CD4-positive, alpha-beta T cell treated with Interferon alpha-2 for 1 hour (primary cell): ENCODE measurements around the gene FGD3.
"Not testable (repeated sequence)": the region's sequence is repeated elsewhere in the genome, so short reads cannot be mapped to it uniquely, and the experiment has no call there.

Experiments
- DNase-seq, 2 donors: peaks; one replicate each; pipeline ENCODE4 v3.0.0-alpha.2; 2020 to 2022

Gene FGD3

DNA sequence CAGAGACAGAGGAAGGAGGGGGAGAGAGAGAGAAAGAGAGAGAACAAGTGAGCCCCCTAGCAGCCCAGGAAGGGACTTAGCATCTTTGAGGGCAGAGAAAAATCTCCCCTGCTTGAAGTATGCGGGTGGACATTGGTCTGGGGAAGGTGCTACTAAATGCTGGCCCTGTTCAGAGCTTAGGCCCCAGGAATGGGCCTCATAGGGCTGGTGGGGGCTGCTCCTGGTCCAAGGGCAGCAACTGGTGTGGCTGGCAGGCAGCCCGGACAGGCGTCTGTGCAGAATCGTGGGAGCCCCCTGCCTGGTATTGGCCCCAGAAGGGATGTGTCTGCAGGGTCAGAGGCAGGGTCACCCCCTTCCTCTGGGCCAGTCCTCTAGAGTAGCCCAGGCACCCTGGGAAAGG, 63.4 kb downstream of the FGD3 start:
- no peak for DNase-seq

DNA sequence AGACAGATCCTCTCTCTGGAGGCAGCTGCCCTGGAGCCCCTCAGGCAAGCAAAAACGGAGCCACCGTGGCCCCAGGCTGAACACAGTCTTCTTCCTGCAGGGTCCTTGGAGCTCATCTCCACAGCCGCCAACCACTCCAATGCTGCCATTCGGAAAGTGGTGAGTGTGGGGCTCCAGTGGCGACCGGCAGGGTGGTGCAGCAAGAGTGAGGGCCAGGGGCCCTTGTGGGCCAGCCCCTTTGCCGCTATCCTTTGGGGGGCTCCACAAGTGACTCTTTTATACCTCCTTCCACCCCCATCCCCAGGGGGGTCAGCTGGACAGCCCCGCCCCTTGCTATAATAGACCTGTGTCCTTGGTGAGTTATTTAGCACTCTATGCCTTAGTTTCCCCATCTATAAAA, 63.8 kb downstream of the FGD3 start:
- no peak for DNase-seq

DNA sequence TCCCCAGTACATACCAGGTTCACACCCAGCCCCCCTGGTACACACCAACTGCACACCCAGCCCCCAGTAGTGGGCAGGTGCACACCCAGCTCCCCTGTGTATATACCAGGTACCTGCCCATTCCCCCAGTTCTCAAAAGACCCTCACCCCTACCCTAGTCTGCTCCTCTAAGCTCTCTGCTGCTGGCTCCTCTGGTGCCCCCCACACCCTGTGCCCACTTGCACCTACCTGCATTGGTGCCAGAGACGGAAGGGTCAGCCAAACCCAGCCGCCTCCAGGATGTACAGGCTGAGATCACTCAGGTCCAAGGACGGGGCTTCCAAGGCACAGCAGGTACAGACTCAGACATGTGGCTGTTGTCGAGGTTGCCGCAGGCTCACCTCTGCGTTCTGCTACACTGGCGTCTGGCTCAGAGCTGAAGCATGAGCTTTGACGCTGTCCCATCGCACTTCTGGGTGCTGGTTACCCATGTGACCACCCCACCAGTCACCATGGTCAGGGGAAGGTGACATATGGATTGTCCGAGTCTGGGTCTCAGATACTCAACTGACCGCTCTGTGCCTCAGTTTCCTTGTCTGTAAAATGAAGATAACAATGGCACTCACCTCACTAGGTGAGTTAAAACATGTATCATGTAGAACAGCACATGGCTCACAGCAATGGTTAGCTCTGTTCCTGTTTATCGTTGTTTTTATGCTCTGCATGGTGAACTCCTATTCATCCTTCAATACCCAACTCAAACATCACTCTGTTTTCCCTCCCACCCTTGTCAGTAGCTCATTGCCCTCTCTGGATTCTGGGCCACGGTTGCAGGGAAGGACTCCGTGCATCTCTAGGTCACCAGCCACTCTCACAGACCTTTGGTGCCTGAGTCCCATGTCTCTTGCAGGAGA, 65.9 kb downstream of the FGD3 start:
- no peak for DNase-seq

DNA sequence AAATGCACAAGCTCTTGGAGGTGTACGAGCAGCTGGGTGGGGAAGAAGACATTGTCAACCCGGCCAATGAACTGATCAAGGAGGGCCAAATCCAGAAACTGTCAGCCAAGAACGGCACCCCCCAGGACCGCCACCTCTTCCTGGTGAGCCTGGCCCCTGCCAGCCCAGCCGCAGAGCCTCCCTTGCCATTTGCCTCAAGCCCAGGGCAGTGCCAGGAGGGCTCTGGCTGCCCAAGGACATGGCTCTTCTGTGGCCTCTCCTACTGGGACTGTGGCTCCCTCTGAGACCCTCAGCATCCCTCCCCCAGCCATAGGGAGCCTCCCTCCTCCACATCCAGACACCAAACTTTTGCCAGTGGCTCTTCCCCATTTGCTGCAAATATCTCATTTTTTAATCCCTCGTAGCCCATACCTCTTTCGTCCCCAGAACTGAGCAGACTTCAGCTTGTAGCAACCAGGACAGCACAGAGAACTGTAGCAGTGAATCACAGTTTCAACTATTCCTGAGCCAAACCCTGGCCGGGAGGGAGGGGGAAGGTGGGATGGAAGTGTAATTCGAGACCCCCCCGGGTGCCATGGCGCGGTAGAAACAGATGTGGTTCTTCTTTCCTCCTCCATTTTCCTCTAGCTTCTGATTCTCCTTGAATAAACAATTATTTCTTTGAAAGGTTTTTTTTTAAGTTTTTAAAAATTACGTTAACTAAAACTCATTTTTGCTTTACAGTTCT, 66.7 kb downstream of the FGD3 start:
- no peak for DNase-seq

DNA sequence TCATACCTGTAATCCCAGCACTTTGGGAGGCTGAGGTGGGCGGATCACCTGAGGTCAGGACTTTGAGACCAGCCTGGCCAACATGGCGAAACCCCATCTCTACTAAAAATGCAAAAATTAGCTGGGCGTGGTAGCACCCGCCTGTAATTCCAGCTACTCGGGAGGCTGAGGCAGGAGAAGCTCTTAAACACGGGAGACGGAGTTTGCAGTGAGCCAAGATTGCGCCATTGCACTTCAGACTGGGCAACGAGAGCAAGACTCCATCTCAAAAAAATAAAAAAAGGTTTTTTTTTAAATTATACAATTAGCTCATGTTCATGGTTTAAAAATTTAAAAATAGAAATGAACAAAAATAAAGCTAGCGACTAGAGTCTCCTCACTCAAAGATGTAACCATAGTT, 67.9 kb downstream of the FGD3 start:
- not testable (repeated sequence) for DNase-seq

DNA sequence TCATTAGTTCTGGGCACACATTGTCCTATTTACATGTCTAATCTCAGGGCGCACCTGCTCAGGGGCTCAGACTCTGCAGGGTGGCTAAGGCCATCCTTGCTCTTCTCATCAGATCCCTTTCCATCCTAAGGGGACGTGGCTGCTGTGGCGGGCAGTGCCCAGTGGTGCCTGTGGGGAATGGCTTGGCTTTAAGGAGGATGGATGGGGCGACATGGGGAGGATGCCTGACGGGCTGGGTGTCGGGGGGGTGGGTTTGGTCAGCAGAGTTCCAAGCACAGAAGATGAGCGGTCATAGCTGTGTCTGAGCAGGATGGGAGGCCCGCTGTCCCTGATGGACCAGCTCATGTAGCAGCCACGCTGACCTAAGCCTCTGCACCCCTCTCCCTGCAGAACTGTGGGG, 70.3 kb downstream of the FGD3 start:
- DNase-seq = no peak

DNA sequence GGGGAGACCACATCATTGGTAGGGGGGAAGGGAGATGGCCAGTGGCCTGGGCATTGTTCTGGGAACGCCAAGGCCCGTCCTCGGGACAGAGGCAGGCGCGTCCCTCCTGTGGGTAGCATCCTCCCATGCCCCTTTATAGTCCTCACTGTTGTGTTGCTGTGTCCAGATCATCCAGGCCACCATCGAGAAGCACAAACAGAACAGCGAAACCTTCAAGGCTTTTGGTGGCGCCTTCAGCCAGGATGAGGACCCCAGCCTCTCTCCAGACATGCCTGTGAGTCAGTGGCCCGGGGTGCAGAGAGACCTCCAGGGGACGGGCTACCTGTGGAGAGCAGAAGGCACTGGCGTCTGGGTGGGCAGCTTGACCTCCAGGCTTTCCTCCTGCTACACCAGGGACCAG, 72.8 kb downstream of the FGD3 start:
- DNase-seq = no peak

DNA sequence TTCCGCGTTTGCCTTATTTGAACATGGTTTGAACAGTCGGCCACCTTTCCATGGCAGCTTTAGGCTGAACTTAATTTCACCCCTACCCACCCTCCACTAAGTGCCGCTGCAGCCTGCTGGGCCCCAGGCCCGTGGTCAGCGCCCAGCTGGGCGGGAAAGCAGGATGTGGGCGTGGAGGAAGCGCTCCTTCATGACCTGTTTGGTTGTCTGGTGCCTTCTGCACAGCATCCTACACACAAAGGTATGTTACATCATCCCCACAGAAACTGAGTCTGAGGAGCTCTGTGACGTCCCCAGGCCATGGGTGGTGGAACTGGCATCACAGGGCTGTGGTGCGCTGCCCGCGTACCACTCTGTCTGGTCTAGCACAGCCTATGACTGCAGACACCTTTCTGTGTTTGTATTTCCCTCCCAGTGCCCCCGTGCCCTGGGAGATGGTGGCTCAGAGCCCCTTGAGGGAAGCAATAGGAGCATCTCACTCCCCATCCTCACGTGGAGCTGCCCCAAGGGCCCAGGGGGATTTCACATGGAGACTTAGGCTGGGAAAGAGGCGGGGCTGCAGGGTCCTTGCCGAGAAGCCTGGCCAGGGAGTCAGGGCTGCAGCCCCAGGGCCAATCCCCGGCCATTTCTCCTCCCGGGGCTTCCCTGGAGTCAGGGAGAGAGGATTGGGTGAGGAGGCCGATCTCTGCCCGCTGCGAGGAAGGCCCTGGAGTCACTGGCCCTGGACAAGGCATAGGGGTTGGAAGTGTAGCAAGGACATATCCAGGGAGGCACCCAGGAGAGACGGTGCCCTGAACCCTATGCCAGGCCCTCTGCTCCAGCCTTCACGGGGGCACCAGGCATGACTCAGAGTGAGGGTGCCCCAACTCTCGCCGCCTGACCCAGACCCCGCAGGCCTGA, 73.7 kb downstream of the FGD3 start:
- peak; percentile 40 to 58 for DNase-seq

DNA sequence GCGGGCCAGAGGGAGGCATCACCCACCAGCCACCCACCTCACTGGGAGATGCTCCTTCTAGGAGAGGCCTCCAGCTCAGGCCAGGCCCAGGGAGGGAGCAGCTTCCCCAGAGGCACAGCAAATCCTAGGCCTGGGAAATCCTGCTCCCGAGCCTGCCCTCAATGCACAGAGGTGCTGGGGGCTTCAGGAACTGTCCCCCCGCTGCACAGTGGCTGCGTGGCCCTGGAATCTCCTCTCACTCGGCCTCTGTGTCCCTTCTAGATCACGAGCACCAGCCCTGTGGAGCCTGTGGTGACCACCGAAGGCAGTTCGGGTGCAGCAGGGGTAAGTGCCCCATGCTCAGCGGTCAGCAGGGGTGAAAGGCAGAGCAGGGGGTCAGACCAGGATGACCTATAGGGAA, 74.7 kb downstream of the FGD3 start:
- no peak for DNase-seq

DNA sequence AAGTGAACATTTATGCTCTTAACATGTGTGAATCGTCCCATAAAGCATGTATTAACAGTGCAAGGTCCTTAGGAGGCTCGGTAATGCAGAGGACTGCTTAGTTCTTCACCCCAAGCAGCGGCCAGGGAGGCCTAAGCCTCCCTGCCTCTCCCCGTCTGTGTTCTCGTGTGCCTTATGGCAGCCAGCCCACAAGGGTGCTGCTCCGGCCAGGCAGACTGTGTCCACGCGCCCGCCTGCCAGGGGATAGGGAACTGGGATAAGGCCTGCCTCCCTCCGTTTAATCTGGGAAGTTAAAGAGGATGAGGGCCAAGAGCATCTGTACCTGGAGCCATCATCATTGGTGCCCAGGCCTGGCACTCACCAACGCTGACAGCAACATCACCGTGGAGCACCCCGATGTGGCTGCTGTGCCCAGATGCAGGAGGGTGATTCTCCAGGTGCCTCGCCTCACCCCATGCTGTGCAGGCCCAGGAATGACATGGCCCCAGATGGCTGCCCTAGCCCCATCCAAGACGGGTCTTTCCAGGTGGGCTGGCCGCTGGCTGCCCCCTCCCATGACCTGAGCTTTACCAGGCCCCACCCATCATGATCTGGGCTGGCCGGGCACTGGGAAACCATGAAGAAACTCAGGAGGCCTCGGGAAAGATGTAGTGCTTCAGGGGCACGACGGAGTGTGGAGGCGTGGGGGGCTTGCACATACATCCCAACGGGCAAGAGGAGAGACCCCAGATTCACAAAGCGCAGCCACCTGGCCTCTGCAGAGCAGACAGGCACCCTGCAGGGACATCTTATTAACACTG, 75.6 kb downstream of the FGD3 start:
- DNase-seq = no peak

DNA sequence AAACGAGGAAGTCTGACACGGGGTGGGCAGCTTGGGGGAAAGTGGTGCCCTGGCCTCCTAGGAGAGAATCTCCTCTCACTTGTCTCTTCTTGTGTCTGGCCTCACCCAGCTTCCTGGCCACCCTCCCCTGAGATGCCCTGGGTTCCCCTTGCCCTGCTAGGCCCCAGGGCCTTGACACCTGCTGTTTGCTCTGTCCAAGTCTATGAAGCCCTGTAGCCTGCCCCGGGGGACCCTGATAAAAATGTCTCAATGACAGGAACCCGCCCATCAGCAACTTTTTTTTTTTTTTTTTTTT, 76.1 kb downstream of the FGD3 start:
- DNase-seq = no peak

DNA sequence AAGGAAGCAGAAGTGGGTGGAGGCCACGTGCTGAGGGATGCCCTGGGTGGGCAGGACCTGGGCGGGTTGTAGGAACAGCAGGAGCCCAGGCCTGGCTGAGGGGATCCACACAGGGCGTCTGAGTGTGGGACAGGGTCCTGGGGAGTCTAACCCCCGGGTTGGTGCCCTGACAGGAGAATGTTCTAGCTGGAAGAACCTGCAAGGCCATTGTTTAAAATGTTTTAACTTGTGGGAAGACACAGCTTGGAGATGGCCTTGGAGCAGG, 77.3 kb downstream of the FGD3 start:
- DNase-seq = no peak

DNA sequence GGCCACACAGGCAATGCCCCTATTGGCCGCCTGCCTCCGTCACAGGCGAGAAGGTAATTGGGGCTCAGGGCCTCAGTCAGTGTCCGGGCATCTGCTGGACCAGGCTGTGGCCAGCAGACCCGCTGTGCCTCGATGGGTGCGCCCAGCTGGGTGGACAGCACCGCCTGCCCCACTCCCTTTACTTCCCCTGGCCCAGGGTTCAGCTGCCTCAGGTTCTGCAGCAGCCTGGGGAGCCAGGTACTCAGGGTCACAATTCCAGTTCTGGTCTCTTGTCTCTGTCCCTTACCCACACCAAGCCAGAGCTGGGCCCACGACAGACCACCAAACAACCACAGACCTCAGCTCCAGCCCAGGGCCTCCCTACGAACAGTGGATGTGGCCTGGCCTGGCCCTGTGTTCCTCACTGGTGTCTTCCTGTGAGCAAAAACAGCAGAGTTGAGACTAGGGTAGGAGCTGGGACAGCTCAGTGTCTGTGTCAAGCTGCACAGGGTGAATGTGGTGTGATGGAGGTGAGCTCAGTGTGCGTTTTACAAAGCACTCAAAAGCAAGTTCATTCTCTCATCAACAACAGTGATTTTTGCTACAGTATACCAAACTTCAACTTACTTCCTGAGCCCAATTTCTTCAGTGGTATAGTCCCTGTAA, 77.8 kb downstream of the FGD3 start:
- no peak for DNase-seq

DNA sequence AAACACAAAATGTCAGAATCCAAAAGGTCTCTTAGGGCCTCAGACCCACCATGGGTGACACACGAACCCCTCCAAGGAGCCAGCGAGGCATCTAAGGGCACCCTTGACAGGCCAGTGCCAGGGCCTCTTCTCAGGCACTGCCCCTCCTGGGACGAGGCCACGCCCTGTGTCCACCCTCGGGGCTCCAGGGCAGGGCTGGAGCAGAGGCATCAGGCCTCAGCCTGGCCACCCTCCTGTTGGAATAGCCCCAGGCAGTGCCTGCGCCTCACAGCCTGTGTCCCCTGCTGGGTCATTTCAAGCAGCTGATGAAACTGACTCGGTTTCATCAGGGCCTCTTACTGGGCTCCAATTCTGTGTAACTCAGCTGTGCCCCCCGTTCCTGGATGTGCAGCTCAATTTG, 78.4 kb downstream of the FGD3 start:
- no peak for DNase-seq

DNA sequence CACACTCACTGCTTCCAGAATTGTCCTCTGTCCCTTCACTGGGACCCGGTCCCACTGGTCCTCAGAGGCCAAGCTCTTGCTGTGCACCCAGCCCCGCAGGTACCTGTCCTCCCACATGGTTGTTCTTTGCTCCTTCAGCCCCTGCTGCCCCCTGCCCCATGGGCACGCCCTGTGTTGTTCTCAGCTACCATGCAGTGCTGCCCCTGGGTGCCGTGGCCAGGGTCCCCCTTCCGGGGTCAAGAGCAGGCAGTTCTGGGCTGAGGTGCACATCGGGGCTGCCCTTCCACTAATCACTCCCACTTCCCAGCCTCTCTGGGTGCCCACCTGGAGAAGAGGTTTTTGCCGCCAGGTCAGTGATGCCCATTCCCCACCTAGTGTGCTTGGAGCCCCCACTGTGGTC, 79.3 kb downstream of the FGD3 start:
- no peak for DNase-seq

DNA sequence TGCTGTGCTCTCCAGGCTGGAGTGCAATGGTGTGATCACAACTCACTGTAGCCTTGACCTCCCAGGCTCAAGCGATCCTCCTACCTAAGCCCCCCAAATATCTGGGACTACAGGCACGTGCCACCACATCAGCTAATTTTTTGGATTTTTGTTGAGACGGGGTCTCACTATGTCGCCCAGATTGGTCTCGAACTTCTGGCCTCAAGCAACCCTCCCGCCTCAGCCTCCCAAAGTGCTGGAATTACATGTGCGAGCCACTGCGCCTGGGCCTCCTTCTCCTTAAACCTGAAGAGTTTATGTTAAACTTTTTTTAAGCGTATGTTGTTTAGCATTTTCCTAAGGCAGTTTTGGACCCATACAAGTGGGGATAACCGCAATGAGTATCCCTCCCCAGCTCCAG, 80.4 kb downstream of the FGD3 start:
- DNase-seq = no peak

DNA sequence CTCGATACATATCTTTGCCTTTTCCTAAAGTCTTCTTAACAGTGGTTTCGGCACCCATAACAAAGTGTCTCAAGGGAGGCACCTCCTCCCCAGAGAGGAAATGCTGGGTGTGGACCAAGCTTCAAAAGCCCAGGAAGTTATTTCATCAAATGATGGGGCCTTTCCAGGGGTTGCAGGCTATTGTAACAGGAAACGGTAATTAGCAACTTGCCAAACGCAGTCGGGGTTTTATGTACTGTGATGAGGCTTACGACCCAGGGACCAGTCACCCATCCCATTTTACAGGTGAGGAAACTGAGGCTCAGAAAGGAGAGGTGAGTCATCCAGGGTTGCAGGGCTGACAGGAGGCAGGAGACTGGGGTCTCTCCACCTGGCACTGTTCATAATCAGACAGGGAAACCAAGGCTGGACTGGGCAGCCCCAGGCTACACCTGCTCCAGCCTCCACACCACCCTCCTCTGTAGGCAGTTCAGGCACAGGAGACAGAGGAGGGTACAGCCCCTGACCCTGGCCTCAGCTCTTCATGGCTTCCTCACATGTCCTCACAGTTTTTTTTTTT, 81.2 kb downstream of the FGD3 start:
- DNase-seq = peak; percentile 76 to 87

DNA sequence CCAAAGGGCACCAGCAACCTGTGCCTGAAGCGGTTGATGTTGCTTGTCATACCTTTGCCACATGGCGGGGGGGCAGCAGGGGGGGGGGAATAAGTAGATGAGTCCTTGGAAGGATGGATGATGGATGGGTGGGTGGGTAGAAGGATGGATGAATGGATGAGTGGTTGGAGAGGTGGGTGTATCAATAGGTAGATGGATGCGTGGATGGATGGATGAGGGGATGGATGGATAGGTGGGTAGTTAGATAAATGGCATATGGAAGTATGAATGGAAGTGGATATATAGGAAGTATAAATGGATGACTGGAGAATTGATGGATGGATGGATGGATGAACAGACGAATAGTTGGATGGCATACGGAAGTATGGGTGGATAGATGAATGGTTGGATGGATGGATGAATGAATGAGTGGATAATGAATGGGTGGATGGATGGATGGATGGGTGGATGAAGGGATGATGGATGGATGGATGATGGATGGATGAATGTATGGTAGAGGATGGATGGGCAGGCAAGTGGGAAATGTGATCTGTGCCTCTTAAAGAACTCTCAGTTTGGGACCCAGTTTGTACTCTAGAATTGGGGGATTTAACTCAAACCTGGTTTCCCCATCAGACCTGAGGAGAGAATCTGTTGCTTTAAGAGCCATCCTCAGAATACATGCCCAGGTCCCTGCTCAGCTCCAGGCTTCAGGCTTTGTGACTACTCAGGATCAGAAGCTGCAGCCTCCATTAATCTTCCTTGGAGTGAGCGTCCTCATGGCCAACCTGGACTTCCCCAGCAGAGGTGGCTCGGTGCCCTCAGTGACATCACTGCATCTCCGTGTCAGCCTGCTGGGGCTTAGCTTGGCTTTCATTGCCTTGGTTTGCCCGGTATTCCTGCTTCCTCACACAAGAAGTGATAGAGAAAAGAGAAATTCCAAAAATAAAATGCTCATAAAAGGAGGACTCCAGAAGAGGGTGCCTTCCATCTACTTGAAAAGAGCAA, 83.6 kb downstream of the FGD3 start:
- no peak for DNase-seq

DNA sequence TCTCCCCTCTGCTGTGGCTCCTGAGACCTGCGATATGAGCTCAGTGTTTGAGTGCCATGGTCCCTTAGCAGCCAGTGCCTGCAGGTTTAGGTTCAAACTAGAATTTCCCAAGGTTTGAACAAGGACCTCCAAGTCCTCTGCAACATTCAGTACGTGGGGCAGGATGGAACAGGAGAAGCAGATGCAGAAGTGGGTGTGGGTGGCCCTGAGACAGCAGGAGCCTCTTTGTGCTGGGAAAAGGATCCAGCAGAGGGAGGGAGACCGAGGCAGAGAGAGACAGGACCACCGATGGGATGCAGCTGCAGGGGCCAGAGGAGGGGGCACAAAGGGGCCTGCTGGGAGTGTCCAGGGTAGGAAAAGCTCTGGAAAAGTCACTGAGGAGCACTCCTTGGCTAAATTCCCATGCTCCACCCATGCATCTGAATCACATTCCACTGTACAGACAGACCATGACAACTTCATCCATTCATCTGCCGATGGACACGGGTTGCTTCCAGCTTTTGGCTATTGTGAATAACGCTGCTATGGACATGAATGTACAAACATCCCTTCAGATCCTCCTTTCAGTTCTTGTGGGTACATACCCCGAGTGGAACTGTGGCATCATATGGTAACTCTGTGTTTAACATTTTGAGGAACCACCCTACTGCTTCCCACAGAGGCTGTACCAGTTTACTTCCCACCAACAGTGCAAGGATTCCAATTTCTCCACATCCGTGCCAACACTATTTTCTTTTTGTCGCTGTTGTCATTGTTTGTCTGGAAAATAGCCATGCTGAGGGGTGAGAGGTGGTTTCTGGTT, 84.5 kb downstream of the FGD3 start:
- no peak for DNase-seq

DNA sequence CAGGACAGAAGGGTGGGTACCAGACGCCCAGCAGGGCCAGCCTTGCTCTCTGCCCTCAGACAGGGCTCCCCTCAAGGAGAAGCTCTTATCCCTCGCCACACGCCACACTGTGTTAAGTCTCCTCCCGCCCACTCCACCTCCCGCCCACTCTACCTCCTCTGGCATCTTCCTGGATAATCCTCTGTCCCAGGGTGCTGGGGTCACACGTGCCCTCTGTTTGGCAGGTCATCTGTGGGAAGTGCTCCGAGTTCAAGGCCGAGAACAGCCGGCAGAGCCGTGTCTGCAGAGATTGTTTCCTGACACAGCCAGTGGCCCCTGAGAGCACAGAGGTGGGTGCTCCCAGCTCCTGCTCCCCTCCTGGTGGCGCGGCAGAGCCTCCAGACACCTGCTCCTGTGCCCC, 85.2 kb downstream of the FGD3 start:
- DNase-seq = no peak
